CD4-positive, alpha-beta T cell treated with Interleukin-15 for 1 hour (primary cell): ENCODE data around the gene HGS.

ENCODE experiments used
- DNase-seq: peaks from one replicate; pipeline ENCODE4 v3.0.0-alpha.2; 2020

The HGS gene

DNA sequence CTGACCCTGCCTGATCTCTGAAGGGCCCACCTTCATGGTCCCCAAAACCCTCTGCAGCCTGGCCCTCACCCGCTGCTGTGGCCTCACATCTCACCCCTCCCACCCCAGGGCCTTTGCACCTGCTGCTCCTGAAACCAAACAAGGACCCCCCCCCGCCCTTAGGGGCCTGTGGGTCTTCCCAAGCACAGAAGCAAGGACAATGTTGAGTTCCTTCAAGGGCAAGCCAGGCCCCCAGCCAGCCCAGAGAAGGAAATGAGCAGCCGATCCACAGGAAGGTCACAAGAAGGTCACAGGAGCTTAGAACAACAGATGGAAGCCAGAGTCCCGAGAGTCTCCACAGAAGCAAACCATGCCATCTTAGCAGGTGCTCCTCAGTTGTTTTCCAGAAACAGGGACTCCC lies 27.0 kb upstream of the HGS start:
- no peak for DNase-seq

DNA sequence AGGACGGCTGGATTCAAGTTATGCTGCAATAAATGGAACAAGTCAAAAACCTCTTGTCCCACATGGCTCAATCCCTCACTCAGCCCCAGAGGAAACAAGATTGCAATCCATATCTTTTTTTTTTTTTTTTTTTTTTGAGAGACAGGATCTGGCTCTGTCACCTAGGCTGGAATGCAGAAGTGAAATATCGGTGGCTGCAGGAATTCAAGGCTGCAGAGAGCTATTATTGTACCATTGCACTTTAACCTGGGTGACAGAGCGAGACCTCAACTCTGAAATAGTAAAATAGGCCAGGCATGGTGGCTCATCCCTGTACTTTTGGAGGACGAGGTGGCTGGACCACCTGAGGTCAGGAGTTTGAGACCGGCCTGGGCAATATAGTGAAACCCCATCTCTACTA lies 24.8 kb upstream of the HGS start:
- DNase-seq = no peak

DNA sequence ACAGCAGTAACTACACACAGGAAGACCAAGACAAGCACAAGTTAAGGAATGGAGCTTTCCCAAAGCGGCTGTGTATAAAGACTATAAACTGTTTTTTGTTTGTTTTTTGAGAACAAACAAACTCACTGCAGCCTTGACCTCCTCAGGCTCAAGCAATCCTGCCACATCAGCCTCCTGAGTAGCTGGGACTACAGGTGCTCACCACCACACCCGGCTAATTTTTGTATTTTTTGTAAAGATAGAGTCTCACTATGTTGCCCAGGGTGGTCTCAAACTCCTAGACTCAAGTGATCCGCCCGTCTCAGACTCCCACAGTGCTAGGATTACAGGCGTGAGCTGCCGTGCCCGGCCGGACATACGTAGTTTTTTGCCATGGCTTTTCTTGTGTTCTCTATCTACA lies 23.4 kb upstream of the HGS start:
- DNase-seq = no peak

DNA sequence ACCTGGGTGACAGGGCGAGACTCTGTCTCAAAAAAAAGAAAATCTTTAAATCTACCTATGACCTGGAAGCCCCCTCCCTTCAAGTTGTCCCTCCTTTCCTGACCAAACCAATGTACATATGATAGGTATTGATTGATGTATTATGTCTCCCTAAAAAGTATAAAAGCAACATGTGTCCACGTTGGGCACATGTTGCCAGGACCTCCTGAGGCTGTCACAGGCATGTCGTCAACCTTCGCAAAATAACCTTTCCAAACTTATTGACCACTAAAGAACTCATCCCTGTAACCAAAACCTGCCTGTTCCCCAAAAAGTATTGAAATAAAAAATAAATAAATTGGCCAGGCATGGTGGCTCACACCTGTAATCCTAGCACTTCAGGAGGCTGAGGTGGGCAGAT lies 21.8 kb upstream of the HGS start:
- DNase-seq = no peak

DNA sequence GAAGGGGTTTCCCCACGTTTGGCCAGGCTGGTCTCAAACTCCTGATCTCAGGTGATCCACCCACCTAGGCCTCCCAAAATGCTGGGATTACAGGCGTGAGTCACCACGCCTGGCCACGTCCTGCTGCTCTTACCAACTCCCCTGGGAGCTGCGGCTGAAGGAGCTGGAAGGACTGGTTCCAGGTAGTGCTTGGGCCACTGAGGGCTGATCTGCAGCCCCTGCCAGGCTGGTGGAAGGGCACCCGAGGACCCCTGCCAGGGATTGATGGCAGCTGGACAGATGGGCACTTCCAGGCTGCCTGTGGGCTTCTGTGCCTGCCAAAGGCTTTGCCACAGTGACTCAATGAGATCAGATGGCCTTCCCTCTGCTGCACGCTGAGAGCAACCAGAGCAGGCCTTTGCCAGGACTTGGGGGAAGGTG lies 19.8 kb upstream of the HGS start:
- DNase-seq = no peak

DNA sequence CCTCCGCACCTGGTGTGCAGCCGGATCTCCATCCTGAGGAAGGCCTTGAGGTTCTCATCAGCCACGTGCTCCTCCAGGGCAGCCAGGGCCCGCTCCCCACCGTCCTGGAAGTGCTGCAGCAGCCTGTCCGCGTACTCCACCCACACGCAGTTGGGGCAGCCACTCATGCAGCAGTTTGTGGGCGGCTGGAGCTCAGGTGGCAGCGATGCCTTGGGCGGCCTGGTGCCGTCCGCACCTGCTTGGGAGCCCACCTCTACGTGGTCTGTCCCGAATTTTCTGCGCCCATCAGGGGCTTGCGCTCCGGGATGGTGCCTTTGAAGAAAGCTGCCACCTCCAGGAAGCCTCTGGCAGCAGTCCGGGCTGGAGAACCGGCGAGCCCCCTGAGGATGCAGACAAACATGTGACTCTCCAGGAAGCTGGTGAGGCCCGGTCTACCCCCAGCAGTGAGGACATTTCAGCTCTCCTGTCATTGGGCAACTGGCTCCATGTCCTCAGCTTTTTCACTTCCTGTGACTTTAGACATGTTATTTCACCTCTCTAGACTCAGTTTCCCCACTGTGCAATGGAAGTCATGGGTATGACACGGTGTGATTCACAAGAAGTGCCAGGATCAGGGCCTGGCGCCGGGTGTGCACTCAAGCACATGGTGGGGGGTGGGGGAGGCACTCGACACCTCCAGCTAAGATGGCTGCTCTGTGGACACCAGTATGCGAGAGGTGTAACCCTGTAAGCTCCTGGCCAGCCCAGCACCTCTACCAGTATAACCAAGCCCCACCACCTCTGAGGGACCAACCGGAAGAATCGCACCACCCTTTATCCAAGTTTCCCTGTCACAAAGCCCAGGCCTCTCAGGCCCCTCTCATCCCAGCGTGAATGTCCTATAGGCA lies 18.4 kb upstream of the HGS start:
- DNase-seq = no peak

DNA sequence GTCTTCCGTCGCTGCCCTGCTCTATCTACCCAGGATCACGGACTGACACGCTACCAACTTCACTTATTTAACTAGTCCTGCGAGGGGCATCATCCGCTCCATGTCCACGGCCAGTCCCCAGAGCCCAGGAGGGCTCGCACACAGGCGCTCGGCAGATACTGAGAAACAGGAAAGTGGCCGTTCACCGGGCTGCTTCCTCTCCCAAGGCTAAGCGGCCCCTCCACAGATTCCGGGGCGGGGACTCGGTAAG lies 17.8 kb upstream of the HGS start:
- no peak for DNase-seq

DNA sequence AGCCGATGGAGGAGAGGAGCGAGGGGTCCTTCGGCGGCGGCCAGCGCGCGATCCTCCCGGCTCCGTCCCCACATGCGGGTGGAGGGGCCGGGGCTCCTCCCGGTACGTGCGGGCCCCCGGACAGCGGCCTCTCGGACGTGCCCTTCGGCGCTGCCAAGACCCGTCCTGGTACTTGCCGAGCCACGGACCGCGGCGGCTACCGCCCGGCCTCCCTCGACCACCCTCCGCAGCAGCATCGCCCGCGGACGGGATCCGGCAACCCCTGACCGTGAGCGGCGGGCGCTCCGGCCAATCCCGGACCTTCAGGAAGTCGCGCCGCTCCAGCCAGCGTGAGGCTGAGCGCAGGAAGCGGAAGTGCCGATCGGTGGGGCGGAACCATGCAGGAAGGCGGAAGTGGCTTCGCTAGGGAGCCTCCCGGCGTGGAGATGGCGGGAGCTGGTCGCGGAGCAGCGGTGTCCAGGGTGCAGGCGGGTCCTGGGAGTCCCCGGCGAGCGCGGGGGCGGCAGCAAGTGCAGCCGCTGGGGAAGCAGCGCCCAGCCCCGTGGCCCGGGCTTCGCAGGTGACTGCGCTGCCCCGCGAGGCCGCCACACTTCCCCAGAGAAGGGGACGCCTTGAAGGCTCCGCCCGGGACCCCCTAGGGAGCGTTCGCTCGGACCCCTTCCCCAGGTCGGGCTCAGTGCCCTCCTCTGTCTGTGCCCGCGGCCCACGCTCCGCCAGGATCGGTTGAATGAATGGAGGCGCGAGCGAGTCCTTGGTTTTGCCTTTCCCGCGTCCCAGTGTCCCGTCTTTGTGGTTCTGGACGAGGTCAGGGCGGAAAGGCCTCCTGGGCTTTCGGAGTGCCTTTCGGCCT lies 17.2 kb upstream of the HGS start, which contains the start of the genes CCDC137 and OXLD1:
Gene CCDC137, plus strand, starts transcription at position 396 of the 850 bp plus-strand sequence. Its CDS starts 30 bp downstream, at position 426.
Gene OXLD1, minus strand, starts transcription at position 264 of the 850 bp plus-strand sequence. Its CDS starts 28 bp downstream, at position 236.
- DNase-seq = peak; percentile 91

DNA sequence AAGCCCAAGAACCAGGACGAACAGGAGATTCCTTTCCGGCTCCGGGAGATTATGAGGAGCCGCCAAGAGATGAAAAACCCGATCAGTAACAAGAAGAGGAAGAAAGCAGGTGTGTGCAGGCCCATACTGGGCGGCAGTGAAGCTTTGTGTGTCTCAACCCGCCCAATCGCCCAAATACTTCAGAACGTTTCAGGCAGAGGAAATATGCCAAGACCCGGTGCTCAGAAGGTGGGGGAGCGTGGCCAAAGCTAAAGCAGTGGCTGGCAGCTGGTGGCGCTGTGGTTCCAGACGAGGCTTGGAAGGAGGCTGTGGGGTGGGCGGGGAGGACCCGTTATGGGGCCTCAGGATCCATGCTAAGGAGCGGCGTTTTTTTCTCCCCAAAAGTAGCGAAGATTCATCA lies 16.1 kb upstream of the HGS start:
- no peak for DNase-seq

DNA sequence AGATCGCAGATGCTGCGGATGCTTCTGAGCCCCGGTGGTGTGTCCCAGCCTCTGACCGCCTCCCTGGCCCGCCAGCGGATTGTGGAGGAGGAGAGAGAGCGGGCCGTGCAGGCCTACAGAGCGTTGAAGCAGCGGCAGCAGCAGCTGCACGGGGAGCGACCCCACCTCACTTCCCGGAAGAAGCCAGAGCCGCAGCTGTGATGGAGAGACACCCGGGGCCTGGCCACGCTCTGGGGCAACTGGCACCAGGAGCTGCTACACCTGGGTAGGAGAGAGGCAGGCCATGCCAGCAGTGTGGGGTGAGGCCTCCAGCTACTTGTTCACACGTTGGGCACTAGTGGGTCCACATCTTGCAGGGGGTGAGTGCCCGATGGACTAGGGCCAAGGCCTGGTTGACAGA lies 11.3 kb upstream of the HGS start:
- no peak for DNase-seq

DNA sequence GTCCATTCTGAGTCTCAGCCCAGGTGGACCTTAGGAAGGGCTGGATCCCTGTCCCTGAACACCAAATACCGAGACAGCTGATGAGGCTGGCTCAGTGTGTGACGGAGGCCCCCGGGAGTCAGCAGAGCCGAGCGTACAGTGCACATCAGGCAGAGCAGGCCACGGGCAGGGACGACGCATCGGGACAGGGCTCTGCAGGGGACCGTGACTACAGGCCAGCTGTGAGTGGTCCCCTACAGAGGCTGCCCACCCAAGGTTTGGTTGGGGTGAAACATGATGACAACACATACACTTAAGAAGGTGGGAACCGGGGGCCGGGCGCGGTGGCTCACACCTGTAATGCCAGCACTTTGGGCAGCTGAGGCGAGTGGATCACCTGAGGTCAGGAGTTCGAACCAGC lies 10.9 kb upstream of the HGS start:
- DNase-seq = no peak

DNA sequence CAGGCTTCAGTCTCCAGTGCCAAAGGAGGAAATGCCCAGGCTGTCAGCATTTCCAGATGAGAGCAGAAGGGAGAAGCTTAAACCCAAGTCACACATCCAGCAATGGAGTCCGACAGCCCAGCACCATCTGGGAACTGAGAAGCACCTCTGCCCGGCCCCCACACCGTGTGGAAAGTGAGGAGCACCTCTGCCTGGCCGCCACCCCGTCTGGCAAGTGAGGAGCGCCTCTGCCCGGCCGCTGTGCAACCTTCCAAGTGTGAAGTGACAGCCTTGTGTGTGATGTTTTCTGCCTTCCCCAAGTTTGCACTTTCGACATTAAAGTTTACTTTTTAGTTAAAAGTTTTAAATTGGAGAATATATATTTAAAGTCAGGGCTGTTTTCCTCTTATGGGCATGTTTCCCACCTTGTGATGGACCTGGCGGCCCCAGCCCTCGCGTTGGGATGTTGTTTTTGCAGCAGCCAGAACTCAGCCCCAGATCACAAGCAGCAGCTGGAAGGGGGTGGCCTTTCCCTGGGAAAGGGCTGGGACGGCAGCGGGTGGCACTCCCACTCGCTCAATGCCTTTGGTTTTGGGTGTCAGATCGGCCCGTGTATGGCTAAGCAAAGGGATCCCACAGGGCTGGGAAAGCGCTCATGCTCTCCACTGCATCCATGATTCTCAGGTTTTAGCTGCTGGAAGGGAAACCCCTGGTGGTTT lies 10.1 kb upstream of the HGS start:
- no peak for DNase-seq

DNA sequence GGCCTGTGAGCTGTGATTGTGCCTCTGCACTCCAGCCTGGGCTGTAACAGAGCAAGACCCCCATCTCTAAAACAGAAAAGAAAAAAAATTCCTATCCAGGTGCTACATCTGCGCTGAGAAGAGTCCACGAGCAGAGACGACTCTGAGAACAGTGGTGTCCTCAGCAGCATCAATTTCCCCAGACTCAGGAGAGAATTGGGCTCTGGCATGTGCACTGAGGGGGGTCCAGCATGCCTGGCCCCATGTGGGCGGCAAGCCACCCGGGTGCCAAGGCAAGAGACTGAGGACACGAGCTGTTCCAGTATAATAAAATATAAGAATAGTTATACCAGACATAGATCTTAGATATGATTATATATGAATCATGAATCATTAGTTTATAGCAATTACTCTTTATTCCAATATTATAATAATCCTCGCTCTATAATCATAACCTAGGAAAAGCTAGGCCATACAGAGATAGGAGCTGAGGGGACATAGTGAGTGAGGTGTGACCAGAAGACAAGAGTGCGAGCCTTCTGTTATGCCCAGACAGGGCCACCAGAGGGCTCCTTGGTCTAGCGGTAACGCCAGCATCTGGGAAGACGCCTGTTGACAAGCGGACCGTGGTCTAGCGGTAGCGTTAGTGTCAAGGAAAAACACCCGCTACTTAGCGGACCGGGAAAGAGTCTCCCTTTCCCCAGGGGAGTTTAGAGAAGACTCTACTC lies 8.1 kb upstream of the HGS start:
- peak; percentile 39 for DNase-seq

DNA sequence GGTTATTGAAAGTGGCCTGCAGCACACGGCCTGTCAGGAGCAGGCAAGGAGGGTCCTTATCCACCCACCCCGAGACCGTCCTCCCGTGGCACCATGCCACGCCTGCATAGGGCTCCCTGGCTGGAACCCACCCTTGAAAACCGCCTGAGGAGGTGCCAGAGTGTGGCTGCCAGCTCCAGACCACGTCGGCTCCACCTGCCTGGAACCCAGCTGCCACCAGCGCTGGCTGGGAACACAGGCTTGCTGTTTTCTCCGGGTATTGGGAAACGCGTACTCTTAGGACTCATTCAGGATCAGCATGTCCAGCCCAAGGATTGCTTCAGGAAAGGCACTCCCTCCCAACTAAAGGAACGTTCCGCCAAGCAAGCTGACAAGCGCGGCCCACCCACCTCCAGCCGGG lies 6.9 kb upstream of the HGS start:
- DNase-seq = no peak

DNA sequence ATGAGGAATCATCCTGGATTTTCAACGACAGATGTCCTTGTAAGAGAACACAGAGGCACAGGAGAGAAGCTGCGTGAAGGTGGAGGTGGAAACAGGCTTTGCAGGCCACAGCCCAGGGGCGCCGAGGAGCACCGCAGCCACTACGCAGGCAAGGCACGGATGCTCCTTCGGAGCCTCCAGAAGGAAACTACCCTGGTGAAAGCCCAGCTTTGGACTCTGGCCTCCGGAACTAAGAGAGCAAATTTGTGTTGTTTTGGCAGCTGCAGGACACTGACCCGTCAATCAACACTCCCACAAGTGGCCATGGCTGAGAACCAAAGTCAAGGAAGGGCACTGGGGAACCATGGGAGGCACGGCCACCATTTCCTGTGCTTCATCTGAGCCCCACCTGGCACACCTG lies 3.7 kb upstream of the HGS start:
- no peak for DNase-seq

DNA sequence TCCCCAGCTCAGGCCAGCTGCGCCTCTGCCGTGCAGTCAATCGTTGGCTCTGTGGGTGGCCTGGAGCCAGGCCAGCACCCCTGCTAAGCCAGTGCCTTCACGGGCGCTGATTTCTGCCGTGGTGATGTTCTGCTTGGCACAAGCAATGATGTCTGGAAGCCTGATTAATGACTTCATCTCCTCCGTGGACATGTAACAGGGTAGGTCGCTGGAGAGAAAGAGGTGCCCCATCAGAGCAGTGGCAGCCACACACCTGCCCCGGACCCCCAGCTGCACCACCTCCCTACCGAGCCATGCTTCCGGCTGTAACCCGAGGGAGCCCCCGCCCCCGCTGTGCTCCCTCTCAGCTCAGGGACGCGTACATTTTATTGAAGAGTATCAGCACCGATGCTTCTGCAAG lies 2.1 kb upstream of the HGS start:
- DNase-seq = no peak

DNA sequence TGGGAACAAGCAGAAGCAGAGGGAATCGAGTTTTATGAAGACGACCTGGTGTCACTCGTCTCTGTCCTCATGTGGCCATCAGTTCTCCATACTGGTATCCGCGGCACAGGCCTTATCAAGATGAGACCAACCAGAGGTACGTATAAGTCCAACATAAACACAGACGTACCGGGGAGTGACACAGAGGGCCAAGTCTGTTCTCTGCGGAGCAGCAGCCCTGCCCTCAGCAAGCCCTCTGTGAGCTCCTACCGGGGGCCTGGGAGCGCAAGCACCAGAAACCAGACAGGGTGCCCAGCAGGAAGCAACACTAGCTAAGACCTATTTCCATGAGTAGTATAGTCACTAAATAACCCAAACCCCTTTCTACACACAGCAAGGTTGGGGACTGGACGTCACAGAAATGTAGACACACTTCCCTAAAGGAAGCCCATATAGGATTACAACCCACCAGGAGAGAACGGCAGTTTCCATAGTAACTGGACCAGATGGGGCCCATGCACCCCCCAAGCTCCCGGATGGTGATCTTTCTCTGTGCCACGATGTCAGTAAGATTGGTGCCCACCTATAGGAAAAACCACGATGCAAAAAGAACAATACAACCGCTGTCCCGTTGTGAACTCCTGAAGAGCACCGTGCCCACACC lies 1.1 kb upstream of the HGS start:
- DNase-seq = no peak

DNA sequence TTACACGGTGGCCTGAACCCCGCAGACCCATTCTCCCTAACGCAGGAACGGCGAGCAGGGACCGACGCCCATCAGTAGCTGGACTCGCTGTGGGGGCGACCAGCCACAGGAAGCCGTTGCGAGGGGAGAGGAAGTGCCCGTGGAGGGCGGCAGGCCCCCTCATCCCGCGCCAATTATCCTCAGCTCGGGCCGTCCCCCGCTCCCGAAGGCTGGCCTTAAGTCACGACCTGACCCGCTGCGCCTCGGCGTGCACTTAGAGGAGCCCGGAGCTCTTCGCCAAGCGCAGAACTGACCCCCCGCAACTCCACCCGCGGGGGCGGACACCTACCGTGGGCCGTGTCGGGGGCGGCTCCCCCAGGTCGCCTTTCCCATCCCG lies 615 bp upstream of the HGS start:
- DNase-seq = no peak

DNA sequence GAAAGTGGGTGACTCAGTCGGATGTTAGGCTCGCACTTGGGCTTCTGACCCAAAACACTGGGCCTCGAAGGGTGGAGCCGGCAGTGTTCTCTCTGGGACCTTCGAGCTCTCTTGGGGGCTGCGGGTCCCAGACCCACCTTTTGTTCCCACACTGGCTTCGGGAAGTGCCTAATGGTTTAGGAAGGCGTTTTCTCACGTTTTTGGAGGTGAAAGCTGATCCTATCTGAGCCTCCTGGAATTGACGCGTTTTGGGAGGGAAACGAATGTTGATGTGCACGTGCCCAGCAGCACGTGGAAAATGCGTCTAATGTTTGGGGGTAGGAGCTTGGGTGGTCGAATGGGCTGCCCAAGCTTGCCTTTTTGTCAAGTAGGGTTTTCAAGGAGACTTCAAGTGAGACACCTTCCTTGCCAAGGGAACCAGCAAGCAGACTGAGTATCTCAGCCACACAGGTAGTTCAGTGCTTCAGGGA lies 666 bp downstream of the HGS start:
- peak; percentile 53 for DNase-seq

DNA sequence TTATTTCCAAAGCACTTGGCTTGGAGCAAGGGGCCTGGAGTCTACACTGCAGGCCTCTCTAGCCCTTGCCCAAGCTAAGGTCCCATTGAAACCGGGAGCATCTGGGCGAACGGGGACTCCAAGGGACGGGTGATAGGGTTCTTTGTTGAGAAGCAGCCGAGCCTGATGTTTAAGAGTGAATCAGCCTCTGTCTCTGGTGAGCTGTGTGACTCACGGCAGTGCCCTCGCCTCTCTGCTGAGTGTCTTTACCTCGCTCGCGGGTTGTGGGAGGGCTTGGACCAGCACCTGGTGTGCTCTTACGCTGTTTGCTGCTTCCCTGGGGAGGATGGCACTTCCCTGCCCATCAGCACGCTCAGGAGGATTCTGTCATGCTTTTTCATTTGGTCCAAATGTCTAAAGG lies 1.3 kb downstream of the HGS start:
- DNase-seq = no peak

DNA sequence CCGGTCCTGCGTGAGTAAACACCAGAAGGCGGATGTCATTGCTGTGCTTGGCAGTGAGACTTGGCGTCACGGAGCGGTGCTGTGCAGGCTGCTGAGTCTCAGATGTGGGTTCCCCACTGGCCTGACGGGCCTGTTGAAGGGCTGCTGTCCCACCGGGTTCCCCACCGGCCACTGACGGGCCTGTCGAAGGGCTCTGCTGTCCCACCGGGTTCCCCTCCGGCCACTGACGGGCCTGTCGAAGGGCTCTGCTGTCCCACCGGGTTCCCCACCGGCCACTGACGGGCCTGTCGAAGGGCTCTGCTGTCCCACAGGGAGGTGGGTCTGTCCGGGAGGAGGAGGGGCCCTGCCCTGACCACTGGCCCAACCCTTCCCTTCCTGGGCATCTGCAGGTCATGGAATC lies 2.8 kb downstream of the HGS start:
- DNase-seq = no peak

DNA sequence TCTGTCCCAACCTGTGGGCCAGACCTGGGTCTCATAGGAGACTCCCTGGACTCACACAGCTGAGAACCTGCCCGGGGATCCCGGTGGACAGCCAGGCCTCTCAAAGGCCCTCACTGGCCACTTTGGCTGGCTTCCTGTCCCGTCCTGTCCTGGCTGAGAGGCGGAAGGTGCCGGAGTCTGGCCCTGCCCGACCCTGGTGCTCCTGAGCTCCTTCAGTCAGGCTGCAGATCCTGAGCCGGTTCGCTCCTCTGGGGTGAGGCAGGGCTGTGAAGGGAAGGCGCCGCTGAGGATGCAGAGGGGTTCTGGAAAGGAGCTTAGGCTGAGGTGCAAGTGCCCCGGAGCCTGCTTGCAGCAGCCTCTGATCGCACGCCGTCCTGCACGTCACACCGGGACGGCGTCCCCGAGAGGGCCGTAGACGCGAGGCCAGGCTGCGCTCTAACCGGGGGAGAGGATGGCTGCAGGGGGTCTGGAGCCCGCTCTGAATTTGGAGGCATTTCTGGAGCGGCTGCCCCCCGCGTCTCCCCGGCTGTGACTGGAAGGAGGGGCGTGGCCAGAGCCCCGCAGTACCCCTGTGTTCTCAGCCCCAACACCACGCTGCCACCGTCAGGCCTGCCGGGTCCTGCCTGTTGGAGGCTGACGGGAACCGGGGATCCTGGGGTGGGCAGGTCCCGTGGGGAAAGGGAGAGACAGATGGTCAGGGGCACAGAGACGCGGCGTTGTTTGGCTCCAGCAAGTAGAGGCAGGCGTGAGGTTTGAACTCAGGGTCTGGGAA lies 4.1 kb downstream of the HGS start:
- DNase-seq = no peak
